HL-60 (cell line): ENCODE data around the gene RNF167.
A peak's percentile ranks its signal among the peaks of the same experiment; 100 is the strongest.

ENCODE experiments used
- DNase-seq, 2 experiments: peaks; one replicate each; pipeline ENCODE4 v3.0.0-alpha.2; 2010 to 2020; ENCODE audit warnings: low read depth in 1 of 2, low spot score in 1 of 2
- H3K27ac ChIP-seq: fragments of 250-450 bp; sonication (Bioruptor Pico); replicated peaks from 2 replicates; pipeline ENCODE4 v1.5.1; 2020; ENCODE audit warnings: mild to moderate bottlenecking, moderate library complexity
- H3K27me3 ChIP-seq: fragments of 250-450 bp; sonication (Bioruptor Pico); 2 replicates; pipeline ENCODE4 v1.5.1; 2021; ENCODE audit warnings: mild to moderate bottlenecking, moderate library complexity; ENCODE audit not compliant: insufficient read depth, poor library complexity, severe bottlenecking
- H3K4me3 ChIP-seq: replicated peaks from 2 replicates; pipeline ENCODE4 v1.5.1; 2011; ENCODE audit warnings: mild to moderate bottlenecking, control low read depth, low read length; ENCODE audit not compliant: insufficient read depth
- GABPA ChIP-seq: IDR thresholded peaks from 2 replicates; pipeline ENCODE4 v1.6.1; 2012; ENCODE audit warnings: low read depth
- POLR2AphosphoS5 ChIP-seq: IDR thresholded peaks from 2 replicates; pipeline ENCODE4 v1.6.1; 2012; ENCODE audit warnings: low read depth
- REST ChIP-seq: IDR thresholded peaks from 2 replicates; pipeline ENCODE4 v1.6.1; 2012; ENCODE audit warnings: low read depth; ENCODE audit not compliant: insufficient replicate concordance
- SPI1 ChIP-seq: IDR thresholded peaks from 2 replicates; pipeline ENCODE4 v1.6.1; 2012; ENCODE audit warnings: low read depth, mild to moderate bottlenecking, borderline replicate concordance
- TF ChIP-seq, protein P1 (sequence below): IDR thresholded peaks from one replicate; pipeline ENCODE4 v1.5.1; 2011; ENCODE audit warnings: low read length, control low read depth, inconsistent platforms; ENCODE audit not compliant: insufficient read depth

The RNF167 gene

GRCh38 chr17:4946312-4946976 is 6.4 kb downstream of the RNF167 start:
- peak overlapping the region; percentile 98 for H3K27ac ChIP-seq

GRCh38 chr17:4947010-4947410 is 6.9 kb downstream of the RNF167 start:
- Histone ChIP-seq H3K27ac (peak overlapping the region; percentile 98), H3K27me3 (no peaks in the 10 kb centered on the region), H3K4me3 (peak overlapping the region; percentile 67)
- no peak for TF ChIP-seq GABPA
- TF ChIP-seq REST, result no peak
- TF ChIP-seq SPI1, result peak; percentile 39; the same call in 1 of the 2 replicates
- peak in 1 of 2 experiments; percentile 48 for DNase-seq

More at GRCh38 chr17:4946312-4946976, 6.4 kb downstream of the RNF167 start:
- Histone ChIP-seq H3K4me3 (peak overlapping the region; percentile 67), H3K27me3 (no peaks in the 10 kb centered on the region)
- TF ChIP-seq GABPA (no peak), SPI1 (no peak), REST (no peak), POLR2AphosphoS5 (no peak)
- TF ChIP-seq, protein P1, sequence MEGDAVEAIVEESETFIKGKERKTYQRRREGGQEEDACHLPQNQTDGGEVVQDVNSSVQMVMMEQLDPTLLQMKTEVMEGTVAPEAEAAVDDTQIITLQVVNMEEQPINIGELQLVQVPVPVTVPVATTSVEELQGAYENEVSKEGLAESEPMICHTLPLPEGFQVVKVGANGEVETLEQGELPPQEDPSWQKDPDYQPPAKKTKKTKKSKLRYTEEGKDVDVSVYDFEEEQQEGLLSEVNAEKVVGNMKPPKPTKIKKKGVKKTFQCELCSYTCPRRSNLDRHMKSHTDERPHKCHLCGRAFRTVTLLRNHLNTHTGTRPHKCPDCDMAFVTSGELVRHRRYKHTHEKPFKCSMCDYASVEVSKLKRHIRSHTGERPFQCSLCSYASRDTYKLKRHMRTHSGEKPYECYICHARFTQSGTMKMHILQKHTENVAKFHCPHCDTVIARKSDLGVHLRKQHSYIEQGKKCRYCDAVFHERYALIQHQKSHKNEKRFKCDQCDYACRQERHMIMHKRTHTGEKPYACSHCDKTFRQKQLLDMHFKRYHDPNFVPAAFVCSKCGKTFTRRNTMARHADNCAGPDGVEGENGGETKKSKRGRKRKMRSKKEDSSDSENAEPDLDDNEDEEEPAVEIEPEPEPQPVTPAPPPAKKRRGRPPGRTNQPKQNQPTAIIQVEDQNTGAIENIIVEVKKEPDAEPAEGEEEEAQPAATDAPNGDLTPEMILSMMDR, result no peak
- DNase-seq, result no peak

- DNase-seq, result peak in 1 of 2 experiments; percentile 45
- TF ChIP-seq REST, result no peak
- TF ChIP-seq GABPA, result peak; percentile 55
- peak overlapping the region; percentile 67 for H3K4me3 ChIP-seq
- peak overlapping the region; percentile 98 for H3K27ac ChIP-seq
- no peaks in the 10 kb centered on the region for H3K27me3 ChIP-seq
Measured at GRCh38 chr17:4947411-4948165, 7.5 kb downstream of the RNF167 start.
